CD4-positive, alpha-beta T cell treated with Interleukin-6 at 100 ng/mL for 8 hours (primary cell): ENCODE data around the gene PRSS2.
A peak's percentile ranks its signal among the peaks of the same experiment; 100 is the strongest.

Experiments
- DNase-seq: peaks from one replicate; pipeline ENCODE4 v3.0.0-alpha.2; 2020; ENCODE audit warnings: mixed read lengths, low spot score

The PRSS2 gene

DNA sequence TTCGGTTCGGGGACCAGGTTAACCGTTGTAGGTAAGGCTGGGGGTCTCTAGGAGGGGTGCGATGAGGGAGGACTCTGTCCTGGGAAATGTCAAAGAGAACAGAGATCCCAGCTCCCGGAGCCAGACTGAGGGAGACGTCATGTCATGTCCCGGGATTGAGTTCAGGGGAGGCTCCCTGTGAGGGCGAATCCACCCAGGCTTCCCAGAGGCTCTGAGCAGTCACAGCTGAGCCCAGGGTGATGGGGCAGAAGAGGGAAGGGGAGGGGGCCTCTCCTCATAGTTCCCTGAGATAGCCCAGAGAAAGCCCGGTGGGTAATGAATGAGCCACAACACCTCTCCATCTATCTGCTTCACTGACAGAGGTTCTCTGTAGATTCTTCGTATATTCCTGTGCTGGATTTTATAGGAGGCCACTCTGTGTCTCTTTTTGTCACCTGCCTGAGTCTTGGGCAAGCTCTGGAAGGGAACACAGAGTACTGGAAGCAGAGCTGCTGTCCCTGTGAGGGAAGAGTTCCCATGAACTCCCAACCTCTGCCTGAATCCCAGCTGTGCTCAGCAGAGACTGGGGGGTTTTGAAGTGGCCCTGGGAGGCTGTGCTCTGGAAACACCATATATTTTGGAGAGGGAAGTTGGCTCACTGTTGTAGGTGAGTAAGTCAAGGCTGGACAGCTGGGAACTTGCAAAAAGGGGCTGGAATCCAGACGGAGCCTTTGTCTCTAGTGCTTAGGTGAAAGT lies 16.4 kb downstream of the PRSS2 start:
- peak; percentile 7 for DNase-seq

DNA sequence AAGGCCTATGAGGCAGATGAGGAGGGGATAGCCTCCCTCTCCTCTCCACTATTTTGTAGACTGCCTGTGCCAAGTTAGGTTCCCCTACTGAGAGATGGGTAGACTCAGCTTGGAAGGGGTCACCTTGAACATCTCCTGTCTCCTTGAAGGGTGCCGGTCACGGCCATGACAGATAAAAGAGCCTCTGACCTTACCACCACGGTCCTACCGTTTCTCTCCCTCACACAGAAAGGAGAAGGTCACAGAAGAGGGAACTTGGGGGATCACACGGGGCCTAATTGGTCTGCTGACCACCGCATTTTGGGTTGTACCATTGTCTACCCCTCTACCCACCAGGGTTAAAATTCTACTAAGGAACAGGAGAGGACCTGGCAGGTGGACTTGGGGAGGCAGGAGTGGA lies 17.0 kb downstream of the PRSS2 start:
- DNase-seq: no peak

DNA sequence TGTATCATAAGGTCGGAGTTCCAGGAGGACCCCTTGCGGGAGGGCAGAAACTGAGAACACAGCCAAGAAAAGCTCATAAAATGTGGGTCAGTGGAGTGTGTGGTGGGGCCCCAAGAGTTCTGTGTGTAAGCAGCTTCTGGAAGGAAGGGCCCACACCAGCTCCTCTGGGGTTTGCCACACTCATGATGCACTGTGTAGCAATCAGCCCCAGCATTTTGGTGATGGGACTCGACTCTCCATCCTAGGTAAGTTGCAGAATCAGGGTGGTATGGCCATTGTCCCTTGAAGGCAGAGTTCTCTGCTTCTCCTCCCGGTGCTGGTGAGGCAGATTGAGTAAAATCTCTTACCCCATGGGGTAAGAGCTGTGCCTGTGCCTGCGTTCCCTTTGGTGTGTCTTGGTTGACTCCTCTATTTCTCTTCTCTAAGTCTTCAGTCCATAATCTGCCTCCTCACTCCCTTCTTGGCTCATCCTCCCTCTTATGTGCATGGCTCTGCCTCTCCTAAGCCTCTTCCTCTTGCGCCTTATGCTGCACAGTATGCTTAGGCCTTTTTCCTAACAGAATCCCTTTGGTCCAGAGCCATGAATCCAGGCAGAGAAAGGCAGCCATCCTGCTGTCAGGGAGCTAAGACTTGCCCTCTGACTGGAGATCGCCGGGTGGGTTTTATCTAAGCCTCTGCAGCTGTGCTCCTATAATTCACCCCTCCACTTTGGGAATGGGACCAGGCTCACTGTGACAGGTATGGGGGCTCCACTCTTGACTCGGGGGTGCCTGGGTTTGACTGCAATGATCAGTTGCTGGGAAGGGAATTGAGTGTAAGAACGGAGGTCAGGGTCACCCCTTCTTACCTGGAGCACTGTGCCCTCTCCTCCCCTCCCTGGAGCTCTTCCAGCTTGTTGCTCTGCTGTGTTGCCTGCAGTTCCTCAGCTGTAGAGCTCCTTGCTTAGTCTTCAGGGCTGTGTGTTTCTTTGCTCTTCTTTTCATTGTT lies 17.8 kb downstream of the PRSS2 start:
- DNase-seq: peak; percentile 34

DNA sequence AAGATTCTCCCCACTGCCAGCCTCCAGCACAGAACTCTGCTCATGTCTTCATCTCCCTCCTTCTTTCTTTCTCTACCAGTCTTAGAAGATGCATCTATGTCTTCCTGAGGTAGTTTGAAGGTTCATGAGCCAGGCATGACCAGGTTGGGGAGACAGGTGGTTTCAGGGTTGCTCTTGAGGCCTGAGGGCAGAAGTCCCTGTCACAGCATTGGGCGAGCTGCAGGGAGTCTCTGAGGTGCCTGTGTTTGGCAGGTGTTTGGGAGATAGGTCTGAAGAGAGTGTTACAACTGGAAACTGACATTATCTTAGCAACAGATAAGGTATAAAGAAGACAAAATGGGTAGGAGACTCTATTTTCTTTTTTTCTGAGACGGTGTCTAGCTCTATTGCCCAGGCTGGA lies 18.7 kb downstream of the PRSS2 start:
- peak; percentile 48 for DNase-seq

DNA sequence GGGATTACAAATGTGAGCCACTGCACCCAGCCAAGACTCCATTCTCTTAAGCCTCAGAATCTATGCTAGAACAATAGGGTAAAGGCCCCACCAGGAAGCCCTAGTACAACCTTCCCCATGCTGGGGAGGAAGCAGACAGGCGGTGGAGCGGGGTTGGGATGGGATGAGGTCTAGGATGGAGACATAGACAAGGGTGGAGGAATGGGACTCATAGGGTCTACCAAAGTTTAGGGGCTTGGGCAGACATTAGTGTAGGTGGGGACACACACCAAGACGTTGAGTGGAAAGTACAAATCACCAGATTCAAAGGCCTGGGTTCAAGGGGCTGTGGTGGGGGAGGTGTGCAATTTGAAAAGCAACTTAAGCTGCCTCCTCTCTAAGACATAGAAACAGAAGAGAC lies 19.3 kb downstream of the PRSS2 start:
- peak; percentile 39 for DNase-seq

DNA sequence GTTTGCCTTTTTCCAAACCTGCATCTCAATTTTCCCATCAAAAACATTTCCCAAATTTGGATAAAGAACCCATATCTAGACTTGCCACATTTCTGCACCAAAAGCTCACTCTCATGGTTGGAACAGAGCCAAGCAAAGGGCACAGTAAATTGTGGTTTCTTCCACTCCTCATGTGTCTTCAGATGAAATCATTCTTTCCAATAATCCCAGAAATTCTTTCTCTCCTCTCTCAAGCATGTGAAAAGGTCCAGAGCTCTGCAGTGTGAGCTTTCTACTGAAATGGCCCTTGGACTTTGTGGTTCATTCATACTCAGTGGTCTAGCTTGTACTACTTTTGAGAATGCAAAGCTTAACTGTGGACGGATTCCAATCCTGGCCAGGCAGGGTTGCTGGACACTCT lies 19.8 kb downstream of the PRSS2 start:
- DNase-seq: peak; percentile 31

DNA sequence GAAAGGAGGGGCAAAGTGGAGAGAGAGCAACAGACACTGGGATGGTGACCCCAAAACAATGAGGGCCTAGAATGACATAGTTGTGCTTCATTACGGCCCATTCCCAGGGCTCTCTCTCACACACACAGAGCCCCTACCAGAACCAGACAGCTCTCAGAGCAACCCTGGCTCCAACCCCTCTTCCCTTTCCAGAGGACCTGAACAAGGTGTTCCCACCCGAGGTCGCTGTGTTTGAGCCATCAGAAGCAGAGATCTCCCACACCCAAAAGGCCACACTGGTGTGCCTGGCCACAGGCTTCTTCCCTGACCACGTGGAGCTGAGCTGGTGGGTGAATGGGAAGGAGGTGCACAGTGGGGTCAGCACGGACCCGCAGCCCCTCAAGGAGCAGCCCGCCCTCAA lies 20.7 kb downstream of the PRSS2 start:
- DNase-seq: no peak

DNA sequence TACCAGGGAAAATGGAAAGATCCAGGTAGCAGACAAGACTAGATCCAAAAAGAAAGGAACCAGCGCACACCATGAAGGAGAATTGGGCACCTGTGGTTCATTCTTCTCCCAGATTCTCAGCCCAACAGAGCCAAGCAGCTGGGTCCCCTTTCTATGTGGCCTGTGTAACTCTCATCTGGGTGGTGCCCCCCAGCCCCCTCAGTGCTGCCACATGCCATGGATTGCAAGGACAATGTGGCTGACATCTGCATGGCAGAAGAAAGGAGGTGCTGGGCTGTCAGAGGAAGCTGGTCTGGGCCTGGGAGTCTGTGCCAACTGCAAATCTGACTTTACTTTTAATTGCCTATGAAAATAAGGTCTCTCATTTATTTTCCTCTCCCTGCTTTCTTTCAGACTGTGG lies 21.4 kb downstream of the PRSS2 start:
- DNase-seq: no peak

DNA sequence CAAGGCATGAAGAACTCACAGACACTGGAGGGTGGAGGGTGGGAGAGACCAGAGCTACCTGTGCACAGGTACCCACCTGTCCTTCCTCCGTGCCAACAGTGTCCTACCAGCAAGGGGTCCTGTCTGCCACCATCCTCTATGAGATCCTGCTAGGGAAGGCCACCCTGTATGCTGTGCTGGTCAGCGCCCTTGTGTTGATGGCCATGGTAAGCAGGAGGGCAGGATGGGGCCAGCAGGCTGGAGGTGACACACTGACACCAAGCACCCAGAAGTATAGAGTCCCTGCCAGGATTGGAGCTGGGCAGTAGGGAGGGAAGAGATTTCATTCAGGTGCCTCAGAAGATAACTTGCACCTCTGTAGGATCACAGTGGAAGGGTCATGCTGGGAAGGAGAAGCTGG lies 21.8 kb downstream of the PRSS2 start:
- no peak for DNase-seq

DNA sequence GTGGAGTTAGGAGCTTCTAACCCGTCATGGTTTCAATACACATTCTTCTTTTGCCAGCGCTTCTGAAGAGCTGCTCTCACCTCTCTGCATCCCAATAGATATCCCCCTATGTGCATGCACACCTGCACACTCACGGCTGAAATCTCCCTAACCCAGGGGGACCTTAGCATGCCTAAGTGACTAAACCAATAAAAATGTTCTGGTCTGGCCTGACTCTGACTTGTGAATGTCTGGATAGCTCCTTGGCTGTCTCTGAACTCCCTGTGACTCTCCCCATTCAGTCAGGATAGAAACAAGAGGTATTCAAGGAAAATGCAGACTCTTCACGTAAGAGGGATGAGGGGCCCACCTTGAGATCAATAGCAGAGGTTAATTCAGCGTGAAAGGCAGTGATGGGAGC lies 22.4 kb downstream of the PRSS2 start:
- DNase-seq: no peak

DNA sequence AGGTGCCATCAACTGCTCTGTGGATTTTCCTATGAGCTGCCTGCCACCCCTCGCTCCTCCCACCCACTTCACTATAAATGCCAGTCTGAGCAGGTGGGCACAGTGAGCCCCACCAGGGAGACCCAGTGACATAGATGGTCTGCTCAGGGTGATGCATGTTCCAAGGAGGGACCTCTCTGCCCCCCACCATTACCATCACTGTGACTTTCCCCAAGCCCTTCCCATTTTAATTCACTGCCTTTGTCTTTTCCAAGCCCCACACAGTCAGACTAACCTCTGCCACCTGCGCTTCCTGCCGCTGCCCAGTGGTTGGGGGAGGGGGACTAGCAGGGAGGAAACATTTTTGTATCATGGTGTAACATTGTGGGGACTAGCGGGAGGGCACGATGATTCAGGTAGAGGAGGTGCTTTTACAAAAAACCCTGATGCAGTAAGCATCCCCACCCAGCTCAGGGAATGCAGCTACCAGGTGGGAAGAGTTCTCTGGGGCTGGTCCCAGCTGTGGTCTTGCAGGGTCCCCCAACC lies 24.6 kb downstream of the PRSS2 start:
- peak; percentile 84 for DNase-seq

DNA sequence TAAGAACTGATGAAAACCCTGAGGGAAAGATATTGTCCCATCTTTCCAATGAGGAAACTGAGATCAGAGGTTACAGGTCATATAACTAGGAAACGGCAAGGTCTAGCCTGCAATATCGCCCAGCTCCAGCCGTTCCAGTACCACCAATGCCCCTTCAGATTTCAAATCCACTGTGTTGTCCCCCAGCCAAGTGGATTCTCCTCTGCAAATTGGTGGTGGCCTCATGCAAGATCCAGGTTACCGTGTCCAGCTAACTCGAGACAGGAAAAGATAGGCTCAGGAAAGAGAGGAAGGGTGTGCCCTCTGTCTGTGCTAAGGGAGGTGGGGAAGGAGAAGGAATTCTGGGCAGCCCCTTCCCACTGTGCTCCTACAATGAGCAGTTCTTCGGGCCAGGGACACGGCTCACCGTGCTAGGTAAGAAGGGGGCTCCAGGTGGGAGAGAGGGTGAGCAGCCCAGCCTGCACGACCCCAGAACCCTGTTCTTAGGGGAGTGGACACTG lies 25.3 kb downstream of the PRSS2 start:
- peak; percentile 12 for DNase-seq

DNA sequence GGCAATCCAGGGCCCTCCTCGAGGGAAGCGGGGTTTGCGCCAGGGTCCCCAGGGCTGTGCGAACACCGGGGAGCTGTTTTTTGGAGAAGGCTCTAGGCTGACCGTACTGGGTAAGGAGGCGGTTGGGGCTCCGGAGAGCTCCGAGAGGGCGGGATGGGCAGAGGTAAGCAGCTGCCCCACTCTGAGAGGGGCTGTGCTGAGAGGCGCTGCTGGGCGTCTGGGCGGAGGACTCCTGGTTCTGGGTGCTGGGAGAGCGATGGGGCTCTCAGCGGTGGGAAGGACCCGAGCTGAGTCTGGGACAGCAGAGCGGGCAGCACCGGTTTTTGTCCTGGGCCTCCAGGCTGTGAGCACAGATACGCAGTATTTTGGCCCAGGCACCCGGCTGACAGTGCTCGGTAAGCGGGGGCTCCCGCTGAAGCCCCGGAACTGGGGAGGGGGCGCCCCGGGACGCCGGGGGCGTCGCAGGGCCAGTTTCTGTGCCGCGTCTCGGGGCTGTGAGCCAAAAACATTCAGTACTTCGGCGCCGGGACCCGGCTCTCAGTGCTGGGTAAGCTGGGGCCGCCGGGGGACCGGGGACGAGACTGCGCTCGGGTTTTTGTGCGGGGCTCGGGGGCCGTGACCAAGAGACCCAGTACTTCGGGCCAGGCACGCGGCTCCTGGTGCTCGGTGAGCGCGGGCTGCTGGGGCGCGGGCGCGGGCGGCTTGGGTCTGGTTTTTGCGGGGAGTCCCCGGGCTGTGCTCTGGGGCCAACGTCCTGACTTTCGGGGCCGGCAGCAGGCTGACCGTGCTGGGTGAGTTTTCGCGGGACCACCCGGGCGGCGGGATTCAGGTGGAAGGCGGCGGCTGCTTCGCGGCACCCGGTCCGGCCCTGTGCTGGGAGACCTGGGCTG lies 26.0 kb downstream of the PRSS2 start:
- peak; percentile 41 for DNase-seq

DNA sequence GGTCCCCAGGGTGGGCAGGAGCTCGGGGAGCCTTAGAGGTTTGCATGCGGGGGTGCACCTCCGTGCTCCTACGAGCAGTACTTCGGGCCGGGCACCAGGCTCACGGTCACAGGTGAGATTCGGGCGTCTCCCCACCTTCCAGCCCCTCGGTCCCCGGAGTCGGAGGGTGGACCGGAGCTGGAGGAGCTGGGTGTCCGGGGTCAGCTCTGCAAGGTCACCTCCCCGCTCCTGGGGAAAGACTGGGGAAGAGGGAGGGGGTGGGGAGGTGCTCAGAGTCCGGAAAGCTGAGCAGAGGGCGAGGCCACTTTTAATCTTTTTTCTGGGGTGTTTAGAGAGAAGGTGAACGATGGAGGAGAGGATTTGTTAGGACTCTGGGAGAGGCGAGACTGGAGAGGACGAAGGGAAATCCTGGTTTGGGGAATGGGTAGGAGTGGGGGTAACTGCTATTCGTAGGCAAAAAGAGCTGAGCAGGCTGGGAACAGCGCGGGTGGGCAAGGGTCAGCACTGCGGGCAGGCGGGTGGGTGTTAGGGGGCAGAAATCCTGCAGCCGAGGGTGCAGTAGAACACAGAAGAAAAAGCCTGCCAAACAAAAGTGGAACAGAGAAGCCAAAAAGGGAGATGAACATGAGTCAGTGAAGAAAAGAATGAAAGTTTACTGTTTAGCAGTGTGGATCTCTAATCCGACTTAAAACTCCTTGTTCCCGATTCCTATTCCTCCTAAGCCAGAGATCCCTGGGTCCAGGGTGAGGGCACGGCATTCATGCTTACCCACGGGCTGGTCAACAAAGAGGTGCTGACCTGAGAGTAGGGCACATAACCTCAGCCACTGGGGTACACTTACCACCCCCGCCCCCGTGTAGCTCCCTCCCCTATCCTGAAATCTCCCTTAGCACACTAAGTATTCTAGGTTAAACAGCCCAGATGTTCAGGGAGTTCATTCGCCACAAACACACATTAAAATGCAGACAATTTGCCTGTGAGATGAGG lies 26.9 kb downstream of the PRSS2 start:
- peak; percentile 54 for DNase-seq

DNA sequence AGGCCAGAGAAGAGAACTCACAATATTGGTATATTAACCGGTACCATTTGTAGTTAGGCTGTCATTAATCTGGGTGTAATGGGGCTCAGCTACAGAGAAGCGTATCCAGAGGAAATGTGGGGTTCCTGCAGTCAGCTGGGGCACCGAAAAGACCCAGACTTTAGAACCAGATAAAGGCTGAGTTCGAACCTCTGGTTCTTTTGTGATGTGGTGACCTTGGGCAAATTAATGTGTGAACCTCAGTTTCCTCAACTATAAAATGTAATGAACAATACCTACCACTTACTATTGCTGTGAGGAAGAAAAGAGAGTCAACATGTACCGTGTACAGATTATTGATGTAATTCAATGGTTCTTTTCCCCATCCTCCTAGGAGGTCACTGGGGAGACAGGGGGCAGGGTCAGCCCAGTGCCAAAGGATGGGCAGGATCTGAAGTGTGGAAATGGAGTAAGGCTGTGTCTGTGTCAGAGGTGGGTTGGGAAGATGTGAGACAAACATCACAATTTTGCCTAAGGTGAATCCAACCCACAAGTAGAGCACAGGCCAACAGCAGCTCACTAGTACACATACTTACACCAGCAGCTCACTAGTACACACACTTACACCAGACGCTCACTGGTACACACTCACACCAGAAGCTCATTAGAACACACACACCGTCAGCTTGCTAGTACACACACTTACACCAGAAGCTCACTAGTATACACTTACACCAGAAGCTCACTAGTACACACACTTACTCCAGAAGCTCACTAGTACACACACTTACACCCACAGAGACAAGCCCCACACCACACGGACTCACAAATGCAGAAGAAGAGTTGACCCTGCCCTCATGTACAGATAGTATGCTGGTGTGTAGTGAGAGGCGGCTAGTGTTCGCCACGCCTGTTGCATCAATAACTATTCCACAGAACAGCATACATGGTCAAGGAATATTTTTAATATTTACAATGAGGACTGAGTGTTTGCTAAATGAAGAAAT lies 28.0 kb downstream of the PRSS2 start:
- DNase-seq: peak; percentile 68

DNA sequence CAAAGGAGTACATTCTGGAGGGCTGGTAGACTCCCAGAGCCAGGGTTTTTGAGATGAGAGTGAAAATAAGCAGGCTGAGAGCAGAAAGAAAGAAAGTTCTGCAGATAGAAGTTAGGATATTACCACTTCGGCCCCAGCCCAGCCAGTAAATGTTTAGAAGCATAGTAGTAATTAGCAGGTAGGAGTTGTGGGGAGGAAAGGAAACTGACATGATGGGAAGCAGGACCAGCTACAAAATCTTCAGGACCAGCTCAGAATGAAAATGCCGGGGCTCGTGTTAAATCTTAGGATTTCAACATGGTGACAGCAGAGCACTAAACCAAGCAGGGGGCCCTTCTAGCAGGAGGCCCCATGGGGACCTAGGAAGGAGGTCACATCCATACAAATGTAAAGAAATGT lies 28.7 kb downstream of the PRSS2 start:
- DNase-seq: peak; percentile 26

DNA sequence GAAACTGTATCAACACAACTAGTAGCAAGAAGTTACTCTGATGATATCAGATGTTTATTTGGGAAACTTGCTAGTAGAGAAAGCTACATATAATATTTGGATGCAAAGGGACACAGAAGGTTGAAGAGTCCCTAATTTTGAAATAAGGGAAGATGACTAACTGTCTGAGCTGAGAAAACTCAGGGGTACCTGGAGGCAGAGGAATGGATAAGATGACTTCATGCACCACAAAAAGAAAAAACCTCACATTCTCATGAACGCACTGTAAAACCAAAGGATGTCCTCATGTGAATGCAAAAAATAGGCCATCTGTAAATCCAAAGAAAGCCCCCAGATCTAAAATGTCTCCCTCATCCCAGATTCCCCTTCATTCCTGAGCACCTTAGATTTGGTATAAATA lies 29.3 kb downstream of the PRSS2 start:
- DNase-seq: peak; percentile 47

DNA sequence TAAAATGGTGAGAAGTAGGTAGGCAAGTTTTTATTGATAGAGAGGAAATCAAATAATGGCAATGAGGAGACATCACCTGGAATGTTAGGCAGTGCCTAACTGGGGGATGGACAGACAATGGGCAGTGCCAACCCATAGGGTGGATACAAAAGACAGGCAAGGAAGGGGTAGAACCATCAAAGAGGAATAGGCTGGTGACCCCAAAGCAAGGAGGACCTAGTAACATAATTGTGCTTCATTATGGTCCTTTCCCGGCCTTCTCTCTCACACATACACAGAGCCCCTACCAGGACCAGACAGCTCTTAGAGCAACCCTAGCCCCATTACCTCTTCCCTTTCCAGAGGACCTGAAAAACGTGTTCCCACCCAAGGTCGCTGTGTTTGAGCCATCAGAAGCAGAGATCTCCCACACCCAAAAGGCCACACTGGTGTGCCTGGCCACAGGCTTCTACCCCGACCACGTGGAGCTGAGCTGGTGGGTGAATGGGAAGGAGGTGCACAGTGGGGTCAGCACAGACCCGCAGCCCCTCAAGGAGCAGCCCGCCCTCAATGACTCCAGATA lies 30.0 kb downstream of the PRSS2 start:
- DNase-seq: no peak
